ENCODE data around the gene RPL39L. TPM values are rescaled to one million over a fixed set of nuclear protein-coding genes. Genes with fewer than 3 reads are reported as not detected.
A peak's percentile ranks its signal among the peaks of the same experiment; 100 is the strongest.

The RPL39L gene
- total and polyA plus RNA-seq, 10 of the 15 experiments (the other 5 are each of a cell fraction or from before 2014, with no cell fraction given) = 12.5 to 67.8 (median 31.3) TPM

DNA sequence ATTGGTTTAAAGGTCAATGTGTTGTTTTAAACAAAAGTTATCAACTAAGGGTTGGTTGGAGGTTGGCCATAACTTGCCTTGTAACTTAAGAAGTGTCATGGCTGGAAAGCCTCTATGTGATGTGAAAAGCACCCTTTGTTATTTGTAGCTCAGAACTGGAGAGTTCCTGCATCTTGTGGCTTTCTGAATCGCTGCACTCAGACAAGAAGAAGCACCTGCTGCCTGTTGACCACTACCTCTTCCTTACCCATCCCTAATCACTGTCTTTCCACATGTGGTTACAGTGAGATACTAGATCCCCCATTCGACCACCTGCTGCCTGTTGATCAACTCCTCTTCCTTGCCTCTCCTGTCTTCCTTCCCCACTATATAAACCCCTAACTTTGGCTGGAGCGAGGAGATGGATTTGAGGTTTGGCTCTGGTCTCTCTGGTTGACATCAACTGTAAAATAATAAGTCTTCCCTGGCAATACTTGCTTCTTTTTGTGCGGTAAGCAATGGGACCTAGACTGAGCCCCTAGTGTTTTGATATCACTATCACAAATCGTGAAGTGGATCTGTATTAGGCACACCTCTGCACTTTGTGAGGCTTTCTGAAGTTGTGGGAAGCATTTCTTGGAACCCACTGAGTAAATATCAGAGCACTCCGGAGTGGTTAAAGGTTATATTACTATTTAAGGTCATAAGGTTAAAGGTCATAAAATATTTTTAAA is 13.8 kb downstream of the RPL39L start:
- FAIRE-seq = peak; percentile 91
- TF ChIP-seq NR2C1 (IDR thresholded peaks at IDR 0.05) (peak; percentile 20; the same call in 1 of the 2 replicates), IKZF1 (conservative IDR thresholded peaks at IDR 0.05) (peak; percentile 62), DPF2 (IDR thresholded peaks at IDR 0.05) (no peak), RUNX3 (IDR thresholded peaks at IDR 0.05; ENCODE audit: low read length) (peak; percentile 95), ZNF207 (IDR thresholded peaks at IDR 0.05; ENCODE audit: borderline replicate concordance) (no peak), IKZF2 (IDR thresholded peaks at IDR 0.05) (peak; percentile 73 to 74), MTA2 (IDR thresholded peaks at IDR 0.05; ENCODE audit: low read depth) (0 out of 2 replicates have a peak, but pooled peaks have one; percentile 19), FOXK2 (IDR thresholded peaks at IDR 0.05) (no peak), GATAD2B (conservative IDR thresholded peaks at IDR 0.05; ENCODE audit: low read depth) (no peak), MEF2A (IDR thresholded peaks at IDR 0.05; ENCODE audit: insufficient read depth, low read depth, low read length) (0 out of 2 replicates have a peak, but pooled peaks have one; percentile 49), TCF12 (IDR thresholded peaks at IDR 0.05; ENCODE audit: low read depth, low read length) (peak; percentile 89), BCL11A (IDR thresholded peaks at IDR 0.05; ENCODE audit: low read depth, low read length) (0 out of 2 replicates have a peak, but pooled peaks have one; percentile 8), NFIC (IDR thresholded peaks at IDR 0.05; ENCODE audit: low read depth, low read length) (0 out of 2 replicates have a peak, but pooled peaks have one; percentile 11), TCF3 (IDR thresholded peaks at IDR 0.05; ENCODE audit: borderline replicate concordance, insufficient read depth, low read depth, low read length) (peak; percentile 45; the same call in 1 of the 2 replicates), EZH2 (IDR thresholded peaks at IDR 0.05; ENCODE audit: borderline replicate concordance, control insufficient read depth, low read depth, low read length) (no peak), SPI1 (IDR thresholded peaks at IDR 0.05; ENCODE audit: borderline replicate concordance, insufficient read depth, low read depth, low read length) (peak; percentile 34; the same call in 1 of the 2 replicates), EED (IDR thresholded peaks at IDR 0.05; ENCODE audit: low read depth) (peak; percentile 85)
- TF ChIP-seq, protein P1, sequence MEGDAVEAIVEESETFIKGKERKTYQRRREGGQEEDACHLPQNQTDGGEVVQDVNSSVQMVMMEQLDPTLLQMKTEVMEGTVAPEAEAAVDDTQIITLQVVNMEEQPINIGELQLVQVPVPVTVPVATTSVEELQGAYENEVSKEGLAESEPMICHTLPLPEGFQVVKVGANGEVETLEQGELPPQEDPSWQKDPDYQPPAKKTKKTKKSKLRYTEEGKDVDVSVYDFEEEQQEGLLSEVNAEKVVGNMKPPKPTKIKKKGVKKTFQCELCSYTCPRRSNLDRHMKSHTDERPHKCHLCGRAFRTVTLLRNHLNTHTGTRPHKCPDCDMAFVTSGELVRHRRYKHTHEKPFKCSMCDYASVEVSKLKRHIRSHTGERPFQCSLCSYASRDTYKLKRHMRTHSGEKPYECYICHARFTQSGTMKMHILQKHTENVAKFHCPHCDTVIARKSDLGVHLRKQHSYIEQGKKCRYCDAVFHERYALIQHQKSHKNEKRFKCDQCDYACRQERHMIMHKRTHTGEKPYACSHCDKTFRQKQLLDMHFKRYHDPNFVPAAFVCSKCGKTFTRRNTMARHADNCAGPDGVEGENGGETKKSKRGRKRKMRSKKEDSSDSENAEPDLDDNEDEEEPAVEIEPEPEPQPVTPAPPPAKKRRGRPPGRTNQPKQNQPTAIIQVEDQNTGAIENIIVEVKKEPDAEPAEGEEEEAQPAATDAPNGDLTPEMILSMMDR (IDR thresholded peaks at IDR 0.05 in 2 of 3, conservative IDR thresholded peaks at IDR 0.05 in 1 of 3; ENCODE audit: control insufficient read depth in 2 of 3, extremely low read depth in 1 of 3, insufficient read depth in 1 of 3, low read depth in 3 of 3, low read length in 3 of 3) = no peak
- TF ChIP-seq, protein P2, sequence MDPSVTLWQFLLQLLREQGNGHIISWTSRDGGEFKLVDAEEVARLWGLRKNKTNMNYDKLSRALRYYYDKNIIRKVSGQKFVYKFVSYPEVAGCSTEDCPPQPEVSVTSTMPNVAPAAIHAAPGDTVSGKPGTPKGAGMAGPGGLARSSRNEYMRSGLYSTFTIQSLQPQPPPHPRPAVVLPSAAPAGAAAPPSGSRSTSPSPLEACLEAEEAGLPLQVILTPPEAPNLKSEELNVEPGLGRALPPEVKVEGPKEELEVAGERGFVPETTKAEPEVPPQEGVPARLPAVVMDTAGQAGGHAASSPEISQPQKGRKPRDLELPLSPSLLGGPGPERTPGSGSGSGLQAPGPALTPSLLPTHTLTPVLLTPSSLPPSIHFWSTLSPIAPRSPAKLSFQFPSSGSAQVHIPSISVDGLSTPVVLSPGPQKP (IDR thresholded peaks at IDR 0.05; ENCODE audit: low read depth, low read length) = no peak
- TF ChIP-seq, protein P3, sequence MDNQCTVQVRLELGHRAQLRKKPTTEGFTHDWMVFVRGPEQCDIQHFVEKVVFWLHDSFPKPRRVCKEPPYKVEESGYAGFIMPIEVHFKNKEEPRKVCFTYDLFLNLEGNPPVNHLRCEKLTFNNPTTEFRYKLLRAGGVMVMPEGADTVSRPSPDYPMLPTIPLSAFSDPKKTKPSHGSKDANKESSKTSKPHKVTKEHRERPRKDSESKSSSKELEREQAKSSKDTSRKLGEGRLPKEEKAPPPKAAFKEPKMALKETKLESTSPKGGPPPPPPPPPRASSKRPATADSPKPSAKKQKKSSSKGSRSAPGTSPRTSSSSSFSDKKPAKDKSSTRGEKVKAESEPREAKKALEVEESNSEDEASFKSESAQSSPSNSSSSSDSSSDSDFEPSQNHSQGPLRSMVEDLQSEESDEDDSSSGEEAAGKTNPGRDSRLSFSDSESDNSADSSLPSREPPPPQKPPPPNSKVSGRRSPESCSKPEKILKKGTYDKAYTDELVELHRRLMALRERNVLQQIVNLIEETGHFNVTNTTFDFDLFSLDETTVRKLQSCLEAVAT (IDR thresholded peaks at IDR 0.05) = 0 out of 2 replicates have a peak, but pooled peaks have one; percentile 35

More for the DNA sequence above, 13.8 kb downstream of the RPL39L start:
- POLR2A ChIA-PET = no interaction called here
- peak; percentile 46 for DNase-seq (ENCODE audit: low read depth, low spot score)
- Histone ChIP-seq H3K4me1 (ENCODE audit: control insufficient read depth, insufficient read depth, low read length) (peaks cover 9% of the 10 kb centered on the region), H3K79me2 (ENCODE audit: control insufficient read depth, insufficient read depth, low read length) (no peaks in the 10 kb centered on the region), H3K27ac (ENCODE audit: control insufficient read depth, insufficient read depth) (no peak overlapping the region), H2AFZ (ENCODE audit: control insufficient read depth, low read depth, low read length) (no peak overlapping the region), H4K20me1 (ENCODE audit: control insufficient read depth, insufficient read depth) (no peaks in the 10 kb centered on the region), H3K4me3 (no peak overlapping the region), H3K4me2 (ENCODE audit: control insufficient read depth, insufficient read depth) (no peak overlapping the region), H3K27me3 (replicated peaks in 1 of 2; ENCODE audit: control insufficient read depth in 2 of 2, insufficient read depth in 2 of 2, low read length in 1 of 2) (no peaks in the 10 kb centered on the region), H3K36me3 (ENCODE audit: control insufficient read depth in 2 of 2, insufficient read depth in 2 of 2, low read length in 1 of 2) (no peaks in the 10 kb centered on the region), H3K9me3 (replicated peaks; ENCODE audit: control insufficient read depth, insufficient read depth, low read length) (peaks cover 14% of the 10 kb centered on the region), H3K9ac (ENCODE audit: control insufficient read depth, insufficient read depth, low read length) (no peak overlapping the region)
- intact Hi-C loops (cut with micrococcal nuclease; ENCODE audit: unreplicated experiment) = no loop called here
- in situ Hi-C loops (cut with MboI) = no loop called here
- peak; percentile 82 for ATAC-seq
- WGBS (ENCODE audit: insufficient coverage, insufficient replicate concordance, low lambda C conversion rate, missing lambda C conversion rate) = 53% methylated on average over 6 of the region's 6 CpGs
- RAD21 ChIA-PET (ENCODE audit: unreplicated experiment) = interaction anchor here (1.5 kb wide), 1 partner anchor 14 kb away, joined by 5 read pairs; the partner anchor contains the start of gene RPL39L
- CTCF ChIA-PET = interaction anchor here (1.1 to 4.3 kb wide), 3 partner anchors 10 to 25 kb away, joined by 3 to 24 read pairs (median 3); no protein-coding TSS in a partner anchor
- no TSS peak for BruUV-seq (replicated peaks)
- SMC1A ChIA-PET (ENCODE audit: uncharacterized antibody, unreplicated experiment) = interaction anchor here (1.0 to 1.4 kb wide), 3 partner anchors 11 to 39 kb away, joined by 3 to 6 read pairs (median 3); no protein-coding TSS in a partner anchor

Data from GM12878 (cell line).